Tibial nerve (tissue), 4 donors: ENCODE measurements around the gene ELAVL1. TPM values are rescaled to one million over a fixed set of nuclear protein-coding genes. Genes with fewer than 3 reads are reported as not detected.

Experiments used
- DNase-seq, 2 donors: peaks; one replicate each; pipeline ENCODE4 v3.0.0-alpha.2; 2019; ENCODE audit warnings: low spot score in 2 of 2
- H3K27ac ChIP-seq, 4 donors: fragments of 200-600 bp; sonication (generic) in 3 of 4; one replicate each; pipeline ENCODE4 v1.5.1; 2017 to 2019; ENCODE audit warnings: mild to moderate bottlenecking in 1 of 4
- H3K27me3 ChIP-seq, 2 donors: fragments of 200-600 bp; sonication (generic) in 1 of 2; one replicate each; pipeline versions ENCODE4 v1.5.1 to v1.6.0; 2017 to 2019
- H3K36me3 ChIP-seq, 3 donors: fragments of 200-600 bp; sonication (generic); one replicate each; pipeline ENCODE4 v1.5.1; 2018 to 2019
- H3K4me1 ChIP-seq, 4 donors: fragments of 200-600 bp; sonication (generic) in 3 of 4; one replicate each; pipeline ENCODE4 v1.5.1; 2017 to 2019
- H3K4me3 ChIP-seq, 4 donors: fragments of 200-600 bp; sonication (generic) in 3 of 4; one replicate each; pipeline ENCODE4 v1.5.1; 2017 to 2019; ENCODE audit warnings: mild to moderate bottlenecking in 1 of 4, moderate library complexity in 1 of 4
- H3K9me3 ChIP-seq, 4 donors: fragments of 200-600 bp; sonication (generic) in 3 of 4; one replicate each; pipeline ENCODE4 v1.5.1; 2017 to 2019
- CTCF ChIP-seq, 5 experiments: fragments of 200-600 bp in 3 of 5; fragments of 450-650 bp in 2 of 5; sonication (generic) in 3 of 5; IDR thresholded peaks; one replicate each; pipeline ENCODE4 v1.5.1; 2016 to 2019; ENCODE audit warnings: antibody characterized with exemption in 5 of 5, mild to moderate bottlenecking in 3 of 5, moderate library complexity in 2 of 5
- EP300 ChIP-seq, 2 donors: sonication (generic); formaldehyde crosslinking; IDR thresholded peaks; one replicate each; pipeline ENCODE4 v1.6.1; 2017; ENCODE audit warnings: antibody characterized with exemption in 2 of 2, mild to moderate bottlenecking in 1 of 2
- POLR2A ChIP-seq, 2 donors: fragments of 450-650 bp; IDR thresholded peaks; one replicate each; pipeline ENCODE4 v1.6.1; 2017; ENCODE audit warnings: antibody characterized with exemption in 2 of 2, mild to moderate bottlenecking in 2 of 2, moderate library complexity in 2 of 2
- WGBS, 2 donors: methylation state at CpG; one replicate each; pipeline ENCODE4 v1.1.5; 2018; 5-methylcytosine and 5-hydroxymethylcytosine counted together
- total RNA-seq, 4 donors: library from RNA; depleted of rRNA; stranded (reverse); fragments of >200 nt; gene quantifications; one replicate each; pipeline ENCODE4 v1.1.0, GENCODE V29; 2016

ELAVL1 gene
- total RNA-seq, 4 donors from 2014 or later = 25.8 to 36.4 (median 27.7) TPM

- no peak overlapping the region for H3K4me3 ChIP-seq
- H3K27ac ChIP-seq = peak overlapping the region; percentile 56 to 87 (median 80)
- DNase-seq = no peak
- peaks cover 0 to 62% (median 23%) of the 10 kb centered on the region in 4 donors for H3K4me1 ChIP-seq
- no peaks in the 10 kb centered on the region for H3K9me3 ChIP-seq
- TF ChIP-seq CTCF (IDR thresholded peaks at IDR 0.05) = no peak
- no peak for TF ChIP-seq EP300 (IDR thresholded peaks at IDR 0.05)
- TF ChIP-seq POLR2A (IDR thresholded peaks at IDR 0.05) = no peak
- H3K27me3 ChIP-seq = no peaks in the 10 kb centered on the region
- peaks cover 4 to 52% (median 17%) of the 10 kb centered on the region in 3 donors for H3K36me3 ChIP-seq
- WGBS, 2 donors = 87 to 88% methylated on average over 13 to 20 of the region's 23 CpGs
Observed at GRCh38 chr19:7927605-7928333, 77.7 kb downstream of the ELAVL1 start.

DNA sequence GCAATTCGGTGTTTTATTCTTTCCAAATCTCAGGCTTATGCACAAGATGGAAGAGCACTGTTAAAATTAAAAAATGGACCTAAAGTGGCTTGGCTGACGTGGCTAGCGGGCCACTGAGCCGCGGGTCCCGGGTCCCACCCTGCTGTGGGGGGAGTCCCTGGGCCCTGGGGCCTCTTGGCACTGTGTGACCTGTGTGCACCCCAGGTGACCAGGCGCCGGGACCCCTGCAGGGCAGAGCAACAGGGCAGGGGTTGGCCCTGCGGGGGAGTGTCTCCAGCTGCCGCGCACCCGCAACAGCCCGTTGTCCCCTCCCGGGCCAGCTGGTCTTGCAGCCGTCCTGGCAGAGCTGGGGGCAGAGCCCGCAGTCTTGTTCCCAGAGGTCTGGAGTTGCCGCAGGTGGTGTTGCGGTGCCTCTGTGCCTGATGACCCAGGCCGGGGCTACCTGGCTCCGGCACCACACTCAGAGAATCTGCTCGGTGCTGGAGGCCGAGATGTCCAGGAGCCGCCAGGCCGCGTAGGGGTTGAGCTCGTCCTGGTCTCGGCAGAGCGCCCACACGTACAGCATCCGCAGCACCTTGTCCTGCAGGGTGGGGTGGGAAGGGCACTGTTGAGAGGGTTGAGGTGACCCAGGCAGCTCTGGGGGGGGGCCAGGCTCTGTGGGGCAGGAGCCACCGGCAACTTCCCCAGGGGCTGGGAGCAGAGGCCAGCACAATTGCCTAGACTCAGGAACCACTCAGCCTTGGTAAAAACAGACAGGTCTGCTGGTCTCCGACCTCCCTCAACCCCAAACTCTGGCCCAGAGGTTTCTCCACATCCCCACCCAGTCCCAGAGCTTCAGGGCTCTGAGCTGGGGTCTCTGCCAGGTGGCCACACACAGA lies 78.5 kb downstream of the ELAVL1 start:
- H3K4me1 ChIP-seq = peaks cover 0 to 70% (median 24%) of the 10 kb centered on the region in 4 donors
- no peak for TF ChIP-seq CTCF (IDR thresholded peaks at IDR 0.05)
- TF ChIP-seq EP300 (IDR thresholded peaks at IDR 0.05) = no peak
- TF ChIP-seq POLR2A (IDR thresholded peaks at IDR 0.05) = no peak
- 80 to 82% methylated on average over 29 to 30 of the region's 32 CpGs for WGBS, 2 donors
- peaks cover 2 to 52% (median 9%) of the 10 kb centered on the region in 3 donors for H3K36me3 ChIP-seq
- no peaks in the 10 kb centered on the region for H3K9me3 ChIP-seq
- H3K27me3 ChIP-seq = no peaks in the 10 kb centered on the region
- DNase-seq = no peak
- no peak overlapping the region for H3K4me3 ChIP-seq
- peak overlapping the region in 2 of 4 donors; percentile 84 to 87 for H3K27ac ChIP-seq

- 20 to 25% methylated on average over 15 to 19 of the region's 65 CpGs for WGBS, 2 donors
- H3K27me3 ChIP-seq = no peaks in the 10 kb centered on the region
- peaks cover 0 to 78% (median 32%) of the 10 kb centered on the region in 4 donors for H3K4me1 ChIP-seq
- peak; percentile 58 to 64 for DNase-seq
- H3K27ac ChIP-seq = peak within 1 kb of the TSS in 2 of 4 donors; percentile 32 to 71
- peak within 1 kb of the TSS; percentile 35 to 61 (median 36) for H3K4me3 ChIP-seq
- peaks cover 1 to 47% (median 2%) of the 10 kb centered on the region in 3 donors for H3K36me3 ChIP-seq
- TF ChIP-seq EP300 (IDR thresholded peaks at IDR 0.05) (no peak), CTCF (IDR thresholded peaks at IDR 0.05) (no peak), POLR2A (IDR thresholded peaks at IDR 0.05) (no peak)
- no peaks in the 10 kb centered on the region for H3K9me3 ChIP-seq
Observed at GRCh38 chr19:7926021-7926726, 79.3 kb downstream of the ELAVL1 start, which contains the start of gene CTXN1. Gene CTXN1 (minus strand): TSS chr19:7926135. CDS start chr19:7925538, 597 bp downstream.

DNA sequence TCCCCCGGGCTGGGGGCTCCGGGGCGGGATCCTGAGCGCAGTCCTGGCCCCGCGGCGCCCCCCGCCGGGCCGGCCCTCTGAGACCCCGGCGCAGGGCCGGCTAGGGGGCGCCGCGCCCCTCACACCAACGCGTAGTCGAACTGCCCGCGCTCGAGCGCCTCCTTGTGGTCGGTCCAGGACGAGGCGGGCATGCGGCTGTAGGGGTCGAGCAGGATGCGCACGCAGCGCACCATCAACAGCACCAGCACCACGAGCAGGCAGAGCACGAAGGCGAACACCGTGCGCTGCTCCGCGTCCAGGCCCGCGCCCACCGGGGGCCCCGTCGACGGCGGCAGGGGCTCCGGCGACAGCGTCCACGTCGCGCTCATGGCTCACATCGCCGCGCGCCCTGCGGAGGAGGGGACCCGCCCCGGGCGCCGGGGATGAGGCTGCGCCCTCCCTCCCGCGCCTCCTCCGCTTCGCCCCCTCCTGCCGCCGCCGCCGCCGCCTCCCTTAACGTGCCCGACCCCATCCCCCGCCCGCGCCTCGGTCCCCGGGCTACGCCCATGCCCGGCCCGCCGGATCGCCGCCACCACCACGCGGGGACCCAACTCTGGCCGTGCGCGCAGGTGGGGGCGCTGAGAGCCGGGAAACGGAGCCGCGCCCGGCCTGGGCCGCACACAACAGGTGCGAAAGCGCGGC lies 80.1 kb downstream of the ELAVL1 start:
- H3K4me1 ChIP-seq = peaks cover 0 to 82% (median 32%) of the 10 kb centered on the region in 4 donors
- TF ChIP-seq POLR2A (IDR thresholded peaks at IDR 0.05) = no peak
- TF ChIP-seq CTCF (IDR thresholded peaks at IDR 0.05) = peak; percentile 68 to 84 (median 81)
- 1 to 4% methylated on average over 5 to 33 of the region's 98 CpGs for WGBS, 2 donors
- H3K36me3 ChIP-seq = peaks cover 0 to 38% (median 0%) of the 10 kb centered on the region in 3 donors
- peak in 1 of 2 donors; percentile 59 for DNase-seq
- no peaks in the 10 kb centered on the region for H3K9me3 ChIP-seq
- peak overlapping the region in 3 of 4 donors; percentile 26 to 61 (median 35) for H3K4me3 ChIP-seq
- no peak overlapping the region for H3K27ac ChIP-seq
- no peaks in the 10 kb centered on the region for H3K27me3 ChIP-seq
